ENCODE measurements around the gene FOXF2. TPM values are rescaled to one million over a fixed set of nuclear protein-coding genes. Genes with fewer than 3 reads are reported as not detected.
A peak's percentile ranks its signal among the peaks of the same experiment; 100 is the strongest.

The FOXF2 gene
- total and polyA plus RNA-seq, 2 of the 13 experiments (the other 11 are each of a cell fraction or from before 2014, with no cell fraction given), result not detected

DNA sequence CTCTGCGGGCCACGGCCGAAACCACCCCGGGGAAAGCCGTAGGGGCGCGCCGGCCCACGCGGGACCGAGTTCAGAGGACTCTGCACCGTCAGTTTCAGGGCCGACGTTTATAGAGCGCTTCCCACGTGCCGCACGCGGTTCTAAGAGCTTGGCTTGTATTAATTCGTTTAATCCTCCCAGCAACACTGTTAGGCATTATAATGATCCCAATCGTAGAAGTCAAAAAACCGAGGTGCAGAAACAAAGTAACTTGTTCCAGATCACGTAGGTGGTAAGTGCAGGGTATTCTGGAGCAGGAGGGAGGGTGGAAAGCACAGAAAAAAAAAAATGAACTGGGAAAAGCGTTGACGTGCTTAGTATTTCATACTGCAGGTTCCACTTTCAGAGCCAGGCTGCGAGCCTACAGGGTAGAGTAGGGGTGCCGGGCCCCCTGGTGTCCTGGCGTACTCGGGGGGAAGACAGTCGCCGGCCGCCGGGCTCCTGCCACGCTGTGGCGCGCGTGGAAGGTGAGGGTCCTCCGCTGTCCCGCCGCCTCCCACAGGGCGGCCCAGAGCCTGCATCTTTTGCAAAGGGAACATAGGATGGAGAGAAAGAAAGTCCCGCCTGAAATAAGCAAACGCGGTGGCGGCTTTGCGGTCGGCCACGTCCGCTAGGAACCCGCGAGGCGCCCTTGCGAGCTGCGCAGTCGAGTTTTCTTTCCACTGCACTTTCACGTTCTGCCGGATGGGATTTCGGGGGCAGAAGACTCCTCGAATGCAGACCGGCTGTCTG is 10.2 kb upstream of the FOXF2 start (continued):
- TF ChIP-seq, protein P1, sequence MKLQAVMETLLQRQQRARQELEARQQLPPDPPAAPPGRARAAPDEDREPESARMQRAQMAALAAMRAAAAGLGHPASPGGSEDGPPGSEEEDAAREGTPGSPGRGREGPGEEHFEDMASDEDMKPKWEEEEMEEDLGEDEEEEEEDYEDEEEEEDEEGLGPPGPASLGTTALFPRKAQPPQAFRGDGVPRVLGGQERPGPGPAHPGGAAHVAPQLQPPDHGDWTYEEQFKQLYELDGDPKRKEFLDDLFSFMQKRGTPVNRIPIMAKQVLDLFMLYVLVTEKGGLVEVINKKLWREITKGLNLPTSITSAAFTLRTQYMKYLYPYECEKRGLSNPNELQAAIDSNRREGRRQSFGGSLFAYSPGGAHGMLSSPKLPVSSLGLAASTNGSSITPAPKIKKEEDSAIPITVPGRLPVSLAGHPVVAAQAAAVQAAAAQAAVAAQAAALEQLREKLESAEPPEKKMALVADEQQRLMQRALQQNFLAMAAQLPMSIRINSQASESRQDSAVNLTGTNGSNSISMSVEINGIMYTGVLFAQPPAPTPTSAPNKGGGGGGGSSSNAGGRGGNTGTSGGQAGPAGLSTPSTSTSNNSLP (IDR thresholded peaks at IDR 0.05; ENCODE audit: low read depth, low read length), result no peak
- no peak for TF ChIP-seq NRL (CRISPR knock-in tag; IDR thresholded peaks at IDR 0.05; ENCODE audit: borderline replicate concordance)
- TF ChIP-seq ZFP36 (IDR thresholded peaks at IDR 0.05; ENCODE audit: borderline replicate concordance, low read depth, low read length, partially characterized antibody), result peak; percentile 83
- TF ChIP-seq POLR2AphosphoS5 (IDR thresholded peaks at IDR 0.05; ENCODE audit: low read depth, low read length), result no peak
- no peak for TF ChIP-seq NFE2L1 (CRISPR knock-in tag; IDR thresholded peaks at IDR 0.05; ENCODE audit: borderline replicate concordance)
- no peak for TF ChIP-seq ZNF674 (CRISPR knock-in tag; IDR thresholded peaks at IDR 0.05; ENCODE audit: low read depth)
- TF ChIP-seq NCOA5 (CRISPR knock-in tag; IDR thresholded peaks at IDR 0.05), result no peak
- no peak for TF ChIP-seq STAT5B (CRISPR knock-in tag; IDR thresholded peaks at IDR 0.05)
- TF ChIP-seq HMG20B (CRISPR knock-in tag; conservative IDR thresholded peaks at IDR 0.05), result no peak
- no peak for TF ChIP-seq NCOA2 (CRISPR knock-in tag; IDR thresholded peaks at IDR 0.05)

DNA sequence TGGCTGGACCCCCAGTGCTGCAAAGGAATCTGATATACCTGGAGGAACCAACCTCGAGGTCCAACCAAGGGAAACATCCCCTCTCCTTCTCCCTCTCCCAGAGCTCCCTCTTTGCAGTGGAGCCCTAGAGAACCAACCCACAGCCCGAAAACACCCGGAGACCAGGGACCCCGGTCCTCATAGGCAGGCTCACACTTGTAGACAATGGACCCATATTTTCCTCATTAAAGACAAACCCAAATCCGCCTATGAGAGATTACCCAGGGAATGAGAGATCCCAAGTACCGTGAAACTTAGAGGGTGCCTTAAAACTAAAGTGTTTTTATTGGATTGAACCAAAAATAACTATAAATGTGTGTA is 9.6 kb upstream of the FOXF2 start:
- in situ Hi-C loops (cut with HindIII; ENCODE audit: extremely low pct_ligation_motif_present, low pct_unique_long_range_greater_than_20kb), result loop anchor here (5.0 kb wide), 2 partner anchors 467 to 582 kb away; no protein-coding TSS in a partner anchor
- no peak for TF ChIP-seq ATRX (CRISPR knock-in tag; IDR thresholded peaks at IDR 0.05; ENCODE audit: borderline replicate concordance)
- no peak for TF ChIP-seq KDM1A (CRISPR knock-in tag; IDR thresholded peaks at IDR 0.05)
- TF ChIP-seq POLR2AphosphoS2 (IDR thresholded peaks at IDR 0.05; ENCODE audit: low read depth, low read length), result no peak
- no peak for TF ChIP-seq RFX3 (CRISPR knock-in tag; IDR thresholded peaks at IDR 0.05)
- 9% methylated on average over 6 of the region's 6 CpGs for WGBS (ENCODE audit: low lambda C conversion rate)
- H3K4me2 ChIP-seq (ENCODE audit: low read depth, low read length), result no peak overlapping the region
- ChIA-PET CTCF (ENCODE audit: low intra/inter-chr PET ratio, low total read pairs) (no interaction called here), POLR2A (no interaction called here)
- no peak overlapping the region for H3K27ac ChIP-seq (ENCODE audit: extremely low read length, insufficient read depth, low read length)
- no peak for ATAC-seq
- no peaks in the 10 kb centered on the region; the same call in 1 of the 2 replicates for H4K20me1 ChIP-seq (ENCODE audit: insufficient read depth, low read length)
- H3K4me1 ChIP-seq (ENCODE audit: insufficient read depth, low read length), result peaks cover 21% of the 10 kb centered on the region; the same call in 1 of the 2 replicates
- H2AFZ ChIP-seq (ENCODE audit: low read length), result no peak overlapping the region
- intact Hi-C loops (cut with micrococcal nuclease; ENCODE audit: unreplicated experiment), result loop anchor here (5.0 kb wide), 2 partner anchors 467 to 657 kb away; no protein-coding TSS in a partner anchor
- H3K79me2 ChIP-seq (ENCODE audit: insufficient read depth, low read length), result no peaks in the 10 kb centered on the region
- H3K9ac ChIP-seq (ENCODE audit: insufficient read depth, low read depth, low read length), result no peak overlapping the region
- no peak for FAIRE-seq
- no peak overlapping the region for H3K4me3 ChIP-seq (replicated peaks in 1 of 3; ENCODE audit: insufficient read depth in 1 of 3, low read depth in 2 of 3, low read length in 3 of 3)
- H3K36me3 ChIP-seq (replicated peaks in 1 of 2; ENCODE audit: control insufficient read depth in 1 of 2, insufficient read depth in 2 of 2, low read length in 2 of 2), result no peaks in the 10 kb centered on the region
- H3K9me3 ChIP-seq (ENCODE audit: low read length), result no peaks in the 10 kb centered on the region
- no peak for DNase-seq (ENCODE audit: low spot score)
- peaks cover 35 to 90% of the 10 kb centered on the region in 2 experiments for H3K27me3 ChIP-seq (ENCODE audit: control insufficient read depth in 1 of 2, insufficient read depth in 2 of 2, low read length in 2 of 2)
- no TSS peak for BruUV-seq (replicated peaks)

All from HepG2 (cell line).